Gastroesophageal sphincter (tissue), 3 donors: ENCODE data around the gene CARS1.

Experiments used
- POLR2A ChIP-seq, 2 donors: fragments of 450-650 bp; IDR thresholded peaks; one replicate each; pipeline ENCODE4 v1.6.1; 2017; ENCODE audit warnings: antibody characterized with exemption in 2 of 2, mild to moderate bottlenecking in 2 of 2, moderate library complexity in 1 of 2
- POLR2AphosphoS5 ChIP-seq: sonication (generic); formaldehyde crosslinking; IDR thresholded peaks from one replicate; pipeline ENCODE4 v1.6.1; 2017; ENCODE audit warnings: antibody characterized with exemption
- TF ChIP-seq, protein P1 (sequence below), 4 experiments: fragments of 200-600 bp in 2 of 4; fragments of 450-650 bp in 2 of 4; sonication (generic) in 1 of 4; IDR thresholded peaks; one replicate each; pipeline ENCODE4 v1.5.1; 2017 to 2019; ENCODE audit warnings: antibody characterized with exemption in 4 of 4, mild to moderate bottlenecking in 2 of 4, moderate library complexity in 2 of 4

DNA sequence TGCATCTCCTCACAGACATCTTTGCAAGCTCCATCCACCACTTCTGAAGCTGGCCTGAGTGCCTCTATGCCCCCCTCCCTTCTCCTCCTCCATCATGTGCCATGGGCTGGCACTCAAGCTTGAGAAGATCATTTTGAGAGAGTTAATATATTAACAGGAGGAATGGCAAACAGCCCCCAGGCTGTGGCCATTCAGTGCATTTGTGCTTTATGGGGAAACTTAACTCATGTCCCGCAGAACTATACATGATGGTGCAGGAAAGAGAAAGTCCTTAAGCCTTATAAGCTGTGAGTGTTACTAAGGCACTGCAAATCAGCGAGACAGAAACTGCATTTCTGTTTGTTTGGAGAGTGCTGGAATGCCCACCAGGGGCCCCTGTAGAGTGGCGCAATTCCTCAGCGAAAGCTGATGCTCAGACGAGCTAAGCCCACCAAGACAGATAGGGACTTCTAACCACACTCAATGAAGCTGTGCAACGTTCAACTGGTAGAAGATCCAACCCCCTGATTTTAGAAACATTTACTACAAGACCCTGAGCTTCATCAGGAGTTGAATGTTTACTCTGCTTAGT is 101.2 kb downstream of the CARS1 start:
- no peak for TF ChIP-seq POLR2A (IDR thresholded peaks at IDR 0.05)
- TF ChIP-seq, protein P1, sequence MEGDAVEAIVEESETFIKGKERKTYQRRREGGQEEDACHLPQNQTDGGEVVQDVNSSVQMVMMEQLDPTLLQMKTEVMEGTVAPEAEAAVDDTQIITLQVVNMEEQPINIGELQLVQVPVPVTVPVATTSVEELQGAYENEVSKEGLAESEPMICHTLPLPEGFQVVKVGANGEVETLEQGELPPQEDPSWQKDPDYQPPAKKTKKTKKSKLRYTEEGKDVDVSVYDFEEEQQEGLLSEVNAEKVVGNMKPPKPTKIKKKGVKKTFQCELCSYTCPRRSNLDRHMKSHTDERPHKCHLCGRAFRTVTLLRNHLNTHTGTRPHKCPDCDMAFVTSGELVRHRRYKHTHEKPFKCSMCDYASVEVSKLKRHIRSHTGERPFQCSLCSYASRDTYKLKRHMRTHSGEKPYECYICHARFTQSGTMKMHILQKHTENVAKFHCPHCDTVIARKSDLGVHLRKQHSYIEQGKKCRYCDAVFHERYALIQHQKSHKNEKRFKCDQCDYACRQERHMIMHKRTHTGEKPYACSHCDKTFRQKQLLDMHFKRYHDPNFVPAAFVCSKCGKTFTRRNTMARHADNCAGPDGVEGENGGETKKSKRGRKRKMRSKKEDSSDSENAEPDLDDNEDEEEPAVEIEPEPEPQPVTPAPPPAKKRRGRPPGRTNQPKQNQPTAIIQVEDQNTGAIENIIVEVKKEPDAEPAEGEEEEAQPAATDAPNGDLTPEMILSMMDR (IDR thresholded peaks at IDR 0.05), result no peak
- no peak for TF ChIP-seq POLR2AphosphoS5
